ENCODE measurements around the gene LHPP. TPM values are rescaled to one million over a fixed set of nuclear protein-coding genes. Genes with fewer than 3 reads are reported as not detected.

The LHPP gene
- polyA plus RNA-seq, 2 of the 4 experiments (the other 2 are of a cell fraction): 14.4 to 18.6 TPM

GRCh38 chr10:124643330-124644009 is 181.8 kb downstream of the LHPP start (continued):
- TF ChIP-seq HMGXB4 (CRISPR knock-in tag; IDR thresholded peaks at IDR 0.05; ENCODE audit: borderline replicate concordance): no peak
- no peak for TF ChIP-seq PBX3 (IDR thresholded peaks at IDR 0.05)
- TF ChIP-seq JUNB (IDR thresholded peaks at IDR 0.05): no peak
- TF ChIP-seq TP53 (CRISPR knock-in tag; IDR thresholded peaks at IDR 0.05): no peak
- no peak for TF ChIP-seq EP300 (IDR thresholded peaks at IDR 0.05)
- TF ChIP-seq ZNF302 (CRISPR knock-in tag; IDR thresholded peaks at IDR 0.05): no peak

- Histone ChIP-seq H3K4me3 (no peak overlapping the region), H3K9me3 (no peaks in the 10 kb centered on the region), H3K27ac (no peak overlapping the region), H3K4me2 (no peak overlapping the region), H3K4me1 (peaks cover 15% of the 10 kb centered on the region)
- WGBS (ENCODE audit: missing lambda C conversion rate): 96% methylated on average over 4 of the region's 4 CpGs
- no peak for DNase-seq (ENCODE audit: low read depth in 1 of 2, low spot score in 1 of 2)
- POLR2A ChIA-PET: no interaction called here
- no peak for FAIRE-seq
- CTCF ChIA-PET: interaction anchor here (1.3 kb wide), 1 partner anchor 9 kb away, joined by 3 read pairs; no protein-coding TSS in a partner anchor
- ATAC-seq: no peak
- TF ChIP-seq KDM5A (IDR thresholded peaks at IDR 0.05) (no peak), EP300 (IDR thresholded peaks at IDR 0.05) (no peak), GATA3 (IDR thresholded peaks at IDR 0.05; ENCODE audit: borderline replicate concordance) (no peak), FOSL2 (IDR thresholded peaks at IDR 0.05) (no peak), FOSL2 (CRISPR knock-in tag; IDR thresholded peaks at IDR 0.05) (no peak), FOXS1 (CRISPR knock-in tag; IDR thresholded peaks at IDR 0.05) (no peak), HOXA7 (CRISPR knock-in tag; IDR thresholded peaks at IDR 0.05) (no peak), ATOH8 (CRISPR knock-in tag; IDR thresholded peaks at IDR 0.05; ENCODE audit: low read depth) (no peak), CHD4 (IDR thresholded peaks at IDR 0.05; ENCODE audit: borderline replicate concordance) (no peak), FOSB (CRISPR knock-in tag; IDR thresholded peaks at IDR 0.05) (no peak), TFCP2L1 (CRISPR knock-in tag; IDR thresholded peaks at IDR 0.05) (no peak), CEBPB (IDR thresholded peaks at IDR 0.05) (no peak), ZNF302 (CRISPR knock-in tag; IDR thresholded peaks at IDR 0.05) (no peak), RAD21 (conservative IDR thresholded peaks at IDR 0.05 in 1 of 2, IDR thresholded peaks at IDR 0.05 in 1 of 2) (no peak), JUNB (IDR thresholded peaks at IDR 0.05) (no peak), CBX8 (IDR thresholded peaks at IDR 0.05) (no peak), HES2 (IDR thresholded peaks at IDR 0.05) (no peak), PHF8 (IDR thresholded peaks at IDR 0.05; ENCODE audit: borderline replicate concordance, low read depth) (no peak), EHF (CRISPR knock-in tag; IDR thresholded peaks at IDR 0.05) (no peak), RFX5 (IDR thresholded peaks at IDR 0.05) (no peak), ZSCAN20 (CRISPR knock-in tag; IDR thresholded peaks at IDR 0.05) (no peak)
Observed at GRCh38 chr10:124644236-124644635, 182.6 kb downstream of the LHPP start.
